ENCODE measurements around the gene DNAJC1. TPM values are rescaled to one million over a fixed set of nuclear protein-coding genes. Genes with fewer than 3 reads are reported as not detected.

Gene DNAJC1
- total RNA-seq, 1 donor from 2014 or later = 66.8 TPM

DNA sequence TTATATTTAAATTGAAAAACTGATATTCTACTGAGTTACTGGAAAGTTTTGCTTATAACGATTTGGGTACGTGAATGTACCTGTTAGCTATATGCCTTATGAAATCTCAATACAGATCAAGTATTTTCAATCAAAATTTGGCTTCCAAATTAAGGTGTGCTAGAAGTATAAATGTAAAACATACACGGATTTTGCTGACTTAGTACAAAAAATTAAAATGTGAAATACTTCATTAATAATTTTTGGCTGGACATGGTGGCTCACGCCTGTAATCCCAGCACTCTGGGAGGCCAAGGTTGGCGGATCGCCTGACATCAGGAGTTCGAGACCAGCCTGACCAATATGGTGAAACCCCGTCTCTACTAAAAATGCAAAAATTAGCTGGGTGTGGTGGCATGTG, 11.7 kb downstream of the DNAJC1 start:
- Histone ChIP-seq H2AFZ (ENCODE audit: low read depth, low read length) (no peak overlapping the region), H3K79me2 (ENCODE audit: insufficient read depth, low read length) (peaks cover 72% of the 10 kb centered on the region), H3K4me3 (ENCODE audit: insufficient read depth, low read depth, low read length) (no peak overlapping the region), H4K20me1 (ENCODE audit: insufficient read depth, low read length) (peaks cover 31% of the 10 kb centered on the region), H3K27me3 (ENCODE audit: insufficient read depth, low read length) (no peaks in the 10 kb centered on the region), H3K36me3 (ENCODE audit: insufficient read depth, low read length) (no peaks in the 10 kb centered on the region), H3K4me1 (ENCODE audit: insufficient read depth, low read length) (no peaks in the 10 kb centered on the region), H3K27ac (ENCODE audit: low read depth, low read length) (no peak overlapping the region), H3K9me3 (ENCODE audit: insufficient read depth, low read depth, low read length) (no peaks in the 10 kb centered on the region), H3K4me2 (ENCODE audit: low read length) (no peak overlapping the region), H3K9ac (ENCODE audit: low read length) (no peak overlapping the region)
- no peak for TF ChIP-seq CTCF (IDR thresholded peaks at IDR 0.05; ENCODE audit: insufficient read depth, low read depth, low read length)
- TF ChIP-seq EZH2 (IDR thresholded peaks at IDR 0.05; ENCODE audit: insufficient read depth, low read length) = no peak
- H3K4me3 Mint-ChIP-seq (ENCODE audit: unreplicated experiment) = no peak overlapping the region
- H3K4me1 Mint-ChIP-seq (ENCODE audit: low read depth, unreplicated experiment) = peaks cover 4% of the 10 kb centered on the region
- no peak for FAIRE-seq
- H3K27me3 Mint-ChIP-seq (ENCODE audit: low read depth, unreplicated experiment) = no peaks in the 10 kb centered on the region
- H3K27ac Mint-ChIP-seq (ENCODE audit: unreplicated experiment) = no peak overlapping the region
- H3K36me3 Mint-ChIP-seq (ENCODE audit: low read depth, unreplicated experiment) = no peaks in the 10 kb centered on the region
- no peaks in the 10 kb centered on the region for H3K9me3 Mint-ChIP-seq (ENCODE audit: unreplicated experiment)
- no peak for DNase-seq (ENCODE audit: low read depth)

- no peaks in the 10 kb centered on the region for H3K27me3 Mint-ChIP-seq (ENCODE audit: low read depth, unreplicated experiment)
Measured at GRCh38 chr10:21990449-21990848, 13.1 kb downstream of the DNAJC1 start.

More at GRCh38 chr10:21990449-21990848, 13.1 kb downstream of the DNAJC1 start:
- H3K27me3 ChIP-seq (ENCODE audit: insufficient read depth, low read length) = no peaks in the 10 kb centered on the region
- no peak overlapping the region for H3K4me3 Mint-ChIP-seq (ENCODE audit: unreplicated experiment)
- peaks cover 67% of the 10 kb centered on the region for H3K79me2 ChIP-seq (ENCODE audit: insufficient read depth, low read length)
- H3K4me1 ChIP-seq (ENCODE audit: insufficient read depth, low read length) = no peaks in the 10 kb centered on the region
- H3K27ac Mint-ChIP-seq (ENCODE audit: unreplicated experiment) = no peak overlapping the region
- no peaks in the 10 kb centered on the region for H3K36me3 ChIP-seq (ENCODE audit: insufficient read depth, low read length)
- H3K4me2 ChIP-seq (ENCODE audit: low read length) = no peak overlapping the region
- TF ChIP-seq CTCF (IDR thresholded peaks at IDR 0.05; ENCODE audit: insufficient read depth, low read depth, low read length) = no peak
- no peak for TF ChIP-seq EZH2 (IDR thresholded peaks at IDR 0.05; ENCODE audit: insufficient read depth, low read length)
- H3K9me3 Mint-ChIP-seq (ENCODE audit: unreplicated experiment) = no peaks in the 10 kb centered on the region
- DNase-seq (ENCODE audit: low read depth) (no peak), FAIRE-seq (no peak)
- H3K27ac ChIP-seq (ENCODE audit: low read depth, low read length) = no peak overlapping the region
- peaks cover 5% of the 10 kb centered on the region for H3K36me3 Mint-ChIP-seq (ENCODE audit: low read depth, unreplicated experiment)
- H3K9ac ChIP-seq (ENCODE audit: low read length) = no peak overlapping the region
- no peak overlapping the region for H2AFZ ChIP-seq (ENCODE audit: low read depth, low read length)
- H3K9me3 ChIP-seq (ENCODE audit: insufficient read depth, low read depth, low read length) = no peaks in the 10 kb centered on the region
- no peak overlapping the region for H3K4me3 ChIP-seq (ENCODE audit: insufficient read depth, low read depth, low read length)
- peaks cover 4% of the 10 kb centered on the region for H3K4me1 Mint-ChIP-seq (ENCODE audit: low read depth, unreplicated experiment)
- H4K20me1 ChIP-seq (ENCODE audit: insufficient read depth, low read length) = peaks cover 23% of the 10 kb centered on the region

Measured in astrocyte (in vitro differentiated cells and primary cell).